Measurements from ENCODE around the gene ARG2.
"Not testable (repeated sequence)": the region's sequence is repeated elsewhere in the genome, so short reads cannot be mapped to it uniquely, and the experiment has no call there.

ARG2 gene

GRCh38 chr14:67589204-67589770 lies 30.4 kb upstream of the ARG2 start:
- no peak for DNase-seq

GRCh38 chr14:67593650-67594049 lies 26.1 kb upstream of the ARG2 start:
- not testable (repeated sequence) for DNase-seq

GRCh38 chr14:67595392-67595791 lies 24.3 kb upstream of the ARG2 start:
- no peak for DNase-seq

GRCh38 chr14:67599698-67600561 lies 19.8 kb upstream of the ARG2 start, which contains the start of gene PIGH:
Gene PIGH (minus strand): TSS chr14:67600268. CDS start chr14:67600203, 65 bp downstream.
- DNase-seq: peak; percentile 6

- not testable (repeated sequence) for DNase-seq
These were observed 19.2 kb upstream of the ARG2 start for GRCh38 chr14:67600562-67600974.

GRCh38 chr14:67602076-67602475 lies 17.6 kb upstream of the ARG2 start:
- no peak for DNase-seq

GRCh38 chr14:67602995-67603545 lies 16.6 kb upstream of the ARG2 start:
- DNase-seq: no peak

- DNase-seq: no peak
These were observed 12.1 kb upstream of the ARG2 start for GRCh38 chr14:67607646-67608045.

GRCh38 chr14:67609642-67610310 lies 9.9 kb upstream of the ARG2 start:
- no peak for DNase-seq

- DNase-seq: no peak
These were observed 9.2 kb upstream of the ARG2 start for GRCh38 chr14:67610491-67610890.

- DNase-seq: peak; percentile 18
These were observed 1.1 kb upstream of the ARG2 start for GRCh38 chr14:67618617-67619063.

- no peak for DNase-seq
These were observed 581 bp downstream of the ARG2 start for GRCh38 chr14:67620217-67620785.

GRCh38 chr14:67622675-67623074 lies 3.0 kb downstream of the ARG2 start:
- DNase-seq: no peak

GRCh38 chr14:67623114-67623513 lies 3.4 kb downstream of the ARG2 start:
- DNase-seq: no peak

GRCh38 chr14:67626131-67626530 lies 6.4 kb downstream of the ARG2 start:
- DNase-seq: not testable (repeated sequence)

GRCh38 chr14:67627519-67627918 lies 7.8 kb downstream of the ARG2 start:
- no peak for DNase-seq

GRCh38 chr14:67630186-67630585 lies 10.5 kb downstream of the ARG2 start:
- no peak for DNase-seq

GRCh38 chr14:67630938-67631337 lies 11.2 kb downstream of the ARG2 start:
- no peak for DNase-seq

- DNase-seq: no peak
These were observed 13.9 kb downstream of the ARG2 start for GRCh38 chr14:67633451-67634147.

GRCh38 chr14:67636361-67636919 lies 16.7 kb downstream of the ARG2 start:
- DNase-seq: no peak

GRCh38 chr14:67638642-67639041 lies 18.9 kb downstream of the ARG2 start:
- no peak for DNase-seq

GRCh38 chr14:67641480-67641879 lies 21.8 kb downstream of the ARG2 start:
- no peak for DNase-seq

All from GF-D8 (cell line).